Activated CD8-positive, alpha-beta memory T cell treated with anti-CD3 and anti-CD28 coated beads, Interleukin-2, amount 10 ng/mL, durations not matched to agents 7 days and 5 days (primary cell): ENCODE results near the gene CC2D2B. TPM values are rescaled to one million over a fixed set of nuclear protein-coding genes. Genes with fewer than 3 reads are reported as not detected.
A peak's percentile ranks its signal among the peaks of the same experiment; 100 is the strongest.

Experiments used
- ATAC-seq: fragments of 150-1000 bp; cut with Tn5 transposase; one replicate; pipeline ENCODE4 v1.10.0; 2021; ENCODE audit warnings: moderate library complexity
- CTCF ChIA-PET: fragments of 350-600 bp; sonication (Branson Sonifier 250); formaldehyde crosslinking; loops from one replicate; lab custom pipeline; 2021; ENCODE audit warnings: antibody characterized with exemption; lab: Charles Lee
- DNase-seq: peaks from one replicate; pipeline ENCODE4 v3.0.0-alpha.2; 2020
- H3K27ac Mint-ChIP-seq: one replicate; pipeline ENCODE4 v1.8.0; 2021; ENCODE audit warnings: mild to moderate bottlenecking, mixed read lengths
- H3K27me3 Mint-ChIP-seq: one replicate; pipeline ENCODE4 v1.8.0; 2021; ENCODE audit warnings: mixed read lengths
- H3K36me3 Mint-ChIP-seq: one replicate; pipeline ENCODE4 v1.8.0; 2021; ENCODE audit warnings: mild to moderate bottlenecking, mixed read lengths
- H3K4me1 Mint-ChIP-seq: one replicate; pipeline ENCODE4 v1.8.0; 2021; ENCODE audit warnings: mixed read lengths
- H3K4me3 Mint-ChIP-seq: one replicate; pipeline ENCODE4 v1.8.0; 2021; ENCODE audit warnings: mild to moderate bottlenecking, moderate library complexity, mixed read lengths
- H3K9me3 Mint-ChIP-seq: one replicate; pipeline ENCODE4 v1.8.0; 2022; ENCODE audit warnings: low read depth, mixed read lengths
- total RNA-seq, 2 experiments: library from RNA; stranded (reverse); gene quantifications; one replicate each; pipeline ENCODE4 v1.2.3, GENCODE V29; 2021

Gene CC2D2B
- total RNA-seq, 2 experiments from 2014 or later: 3.0 to 4.2 TPM

- H3K36me3 Mint-ChIP-seq: no peaks in the 10 kb centered on the region
- peaks cover 5% of the 10 kb centered on the region for H3K27me3 Mint-ChIP-seq
- peaks cover 2% of the 10 kb centered on the region for H3K4me1 Mint-ChIP-seq
- CTCF ChIA-PET: interaction anchor here (3.5 kb wide), 1 partner anchor 326 kb away, joined by 15 read pairs; no protein-coding TSS in a partner anchor
- H3K27ac Mint-ChIP-seq: no peak overlapping the region
- ATAC-seq (no peak), DNase-seq (no peak)
- no peaks in the 10 kb centered on the region for H3K9me3 Mint-ChIP-seq
- H3K4me3 Mint-ChIP-seq: no peak overlapping the region
Observed at GRCh38 chr10:96014473-96015102, 106.8 kb downstream of the CC2D2B start.

DNA sequence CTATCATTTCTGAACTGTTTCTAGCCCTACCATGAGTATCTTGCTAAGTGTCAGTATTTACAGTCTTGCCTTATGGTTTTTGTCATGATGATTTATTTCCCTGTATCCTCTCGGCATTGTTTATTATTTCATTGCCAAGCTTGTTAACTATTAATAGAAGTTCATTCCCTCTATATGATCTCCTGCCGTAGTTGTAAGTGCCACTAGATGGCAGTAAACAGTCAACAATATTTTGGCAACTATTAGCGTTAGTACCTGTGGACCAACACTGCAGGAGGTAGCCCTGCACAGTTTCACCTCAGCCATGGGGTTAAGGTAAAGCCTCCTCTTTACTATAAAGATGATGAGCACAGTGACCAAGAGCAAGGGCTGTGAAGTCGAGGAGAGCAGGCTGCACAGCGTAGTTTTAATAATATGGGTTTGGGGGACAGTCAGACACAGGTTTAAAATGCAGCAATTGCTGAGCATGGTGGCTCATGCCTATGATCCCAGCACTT, 109.5 kb downstream of the CC2D2B start:
- peaks cover 2% of the 10 kb centered on the region for H3K27me3 Mint-ChIP-seq
- ATAC-seq (peak; percentile 86), DNase-seq (peak; percentile 53)
- H3K4me3 Mint-ChIP-seq: no peak overlapping the region
- no peaks in the 10 kb centered on the region for H3K36me3 Mint-ChIP-seq
- H3K27ac Mint-ChIP-seq: no peak overlapping the region
- CTCF ChIA-PET: interaction anchor here (0.6 to 3.5 kb wide), 37 partner anchors 9 to 362 kb away, joined by 3 to 17 read pairs (median 3); partner anchors contain the start of genes CC2D2B, TCTN3 and ZNF518A
- no peaks in the 10 kb centered on the region for H3K9me3 Mint-ChIP-seq
- H3K4me1 Mint-ChIP-seq: peaks cover 2% of the 10 kb centered on the region

GRCh38 chr10:96021332-96021731, 113.6 kb downstream of the CC2D2B start:
- Mint-ChIP-seq H3K36me3 (no peaks in the 10 kb centered on the region), H3K4me1 (peaks cover 2% of the 10 kb centered on the region), H3K4me3 (no peak overlapping the region), H3K9me3 (no peaks in the 10 kb centered on the region), H3K27ac (no peak overlapping the region), H3K27me3 (no peaks in the 10 kb centered on the region)
- DNase-seq (no peak), ATAC-seq (no peak)
- CTCF ChIA-PET: no interaction called here

DNA sequence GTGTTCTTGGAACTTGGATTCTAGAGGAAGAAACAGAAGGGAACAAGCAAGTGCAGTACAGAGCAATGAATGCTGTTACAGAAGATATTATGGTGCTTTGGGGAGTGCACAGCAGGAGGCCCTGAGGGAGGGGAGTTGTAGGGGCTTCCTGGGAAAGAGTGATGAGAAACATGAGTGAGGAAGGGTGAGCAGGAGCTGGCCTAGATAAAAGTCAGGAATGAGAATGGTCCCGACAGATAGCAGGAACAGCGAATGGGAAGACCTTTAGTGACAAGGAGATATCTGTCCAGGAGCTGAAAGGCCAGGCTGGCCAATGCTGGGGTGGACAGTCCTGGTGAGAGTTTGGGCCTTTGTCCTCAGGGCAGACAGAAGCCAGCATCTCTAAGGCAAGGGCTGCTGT, 115.0 kb downstream of the CC2D2B start:
- H3K9me3 Mint-ChIP-seq: no peaks in the 10 kb centered on the region
- H3K4me3 Mint-ChIP-seq: no peak overlapping the region
- H3K27ac Mint-ChIP-seq: no peak overlapping the region
- no peaks in the 10 kb centered on the region for H3K27me3 Mint-ChIP-seq
- no peaks in the 10 kb centered on the region for H3K36me3 Mint-ChIP-seq
- DNase-seq: no peak
- CTCF ChIA-PET: interaction anchor here (1.3 kb wide), 1 partner anchor 37 kb away, joined by 3 read pairs; no protein-coding TSS in a partner anchor
- no peaks in the 10 kb centered on the region for H3K4me1 Mint-ChIP-seq
- ATAC-seq: no peak

DNA sequence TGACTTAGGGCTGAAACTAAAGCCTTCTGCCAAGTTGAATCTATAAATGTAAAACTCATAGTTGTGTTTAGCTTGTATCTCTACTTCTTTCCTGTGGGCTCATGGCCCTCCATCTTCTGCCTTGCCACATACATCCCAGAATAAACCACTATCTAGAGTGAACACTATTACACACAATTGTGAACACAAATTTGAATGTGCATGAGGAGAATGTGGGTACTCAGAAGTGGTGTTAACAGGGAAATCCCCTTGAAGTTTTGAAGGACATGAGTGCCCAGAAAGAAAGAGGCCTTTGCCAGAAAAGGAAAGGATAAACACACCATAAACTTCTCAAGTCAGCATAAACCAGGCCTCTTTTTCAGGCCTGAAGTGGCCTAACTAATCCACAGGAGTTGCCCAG, 115.4 kb downstream of the CC2D2B start:
- H3K9me3 Mint-ChIP-seq: no peaks in the 10 kb centered on the region
- no peaks in the 10 kb centered on the region for H3K27me3 Mint-ChIP-seq
- H3K4me3 Mint-ChIP-seq: no peak overlapping the region
- CTCF ChIA-PET: no interaction called here
- no peak overlapping the region for H3K27ac Mint-ChIP-seq
- H3K36me3 Mint-ChIP-seq: no peaks in the 10 kb centered on the region
- H3K4me1 Mint-ChIP-seq: no peaks in the 10 kb centered on the region
- no peak for ATAC-seq
- DNase-seq: no peak

GRCh38 chr10:96025566-96025965, 117.8 kb downstream of the CC2D2B start:
- CTCF ChIA-PET: interaction anchor here (1.9 kb wide), 1 partner anchor 204 kb away, joined by 5 read pairs; no protein-coding TSS in a partner anchor
- no peak for DNase-seq
- ATAC-seq: peak; percentile 45

GRCh38 chr10:96034625-96035024, 126.8 kb downstream of the CC2D2B start:
- no peak overlapping the region for H3K4me3 Mint-ChIP-seq
- peaks cover 15% of the 10 kb centered on the region for H3K27me3 Mint-ChIP-seq
- ATAC-seq (no peak), DNase-seq (no peak)
- no peaks in the 10 kb centered on the region for H3K9me3 Mint-ChIP-seq
- peaks cover 2% of the 10 kb centered on the region for H3K36me3 Mint-ChIP-seq
- no peak overlapping the region for H3K27ac Mint-ChIP-seq
- no peaks in the 10 kb centered on the region for H3K4me1 Mint-ChIP-seq
- CTCF ChIA-PET: interaction anchor here (0.8 kb wide), 1 partner anchor 18 kb away, joined by 3 read pairs; no protein-coding TSS in a partner anchor

More at GRCh38 chr10:96025566-96025965, 117.8 kb downstream of the CC2D2B start:
- Mint-ChIP-seq H3K27ac (no peak overlapping the region), H3K4me1 (no peaks in the 10 kb centered on the region), H3K27me3 (peaks cover 3% of the 10 kb centered on the region), H3K4me3 (no peak overlapping the region), H3K36me3 (no peaks in the 10 kb centered on the region), H3K9me3 (no peaks in the 10 kb centered on the region)

DNA sequence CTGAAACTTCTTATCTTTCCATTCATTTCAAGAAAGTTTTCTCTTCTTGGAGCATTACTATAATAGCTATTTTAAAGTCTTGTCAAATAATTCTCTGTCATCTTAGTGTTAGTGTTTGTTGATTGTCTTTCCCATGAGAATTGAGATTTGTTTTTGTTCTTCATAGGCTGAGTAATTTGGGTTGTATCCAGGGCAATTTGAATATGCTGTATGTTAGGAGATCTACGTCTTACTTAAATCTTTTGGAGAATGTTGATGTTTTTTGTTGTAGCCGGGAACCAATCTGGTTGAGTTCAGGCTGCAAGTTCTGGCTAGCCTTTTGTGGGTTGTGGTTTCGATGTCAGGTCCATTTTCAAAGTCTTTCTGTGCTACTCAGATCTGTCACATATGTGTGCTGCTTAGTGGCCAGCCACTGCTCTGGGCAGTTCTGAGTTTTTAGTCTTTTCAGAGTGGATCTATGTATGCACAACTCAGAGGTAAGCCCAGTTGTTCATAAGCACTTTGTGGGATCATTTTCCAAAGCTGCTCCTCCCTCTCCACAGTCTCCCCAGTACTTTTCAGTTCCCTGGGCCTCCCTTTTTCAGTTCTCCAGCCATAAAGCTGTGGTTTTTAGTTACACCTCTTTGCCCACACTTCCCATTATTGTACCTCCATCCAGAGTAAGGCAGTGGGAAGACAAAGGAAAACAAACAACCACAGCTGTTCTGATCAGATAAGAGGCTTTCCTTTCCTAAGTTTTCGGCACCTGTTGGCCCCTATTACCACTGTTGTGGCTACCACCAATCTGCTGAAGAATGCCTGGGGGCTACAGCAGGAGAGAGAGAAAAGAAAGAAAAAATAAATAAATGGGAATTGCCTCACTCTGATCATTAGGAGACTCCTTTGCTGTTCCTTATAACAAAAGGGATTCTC, 131.0 kb downstream of the CC2D2B start:
- no peak for ATAC-seq
- Mint-ChIP-seq H3K27me3 (peaks cover 13% of the 10 kb centered on the region), H3K9me3 (no peaks in the 10 kb centered on the region), H3K27ac (no peak overlapping the region), H3K4me3 (no peak overlapping the region), H3K36me3 (peaks cover 2% of the 10 kb centered on the region), H3K4me1 (peaks cover 6% of the 10 kb centered on the region)
- DNase-seq: no peak
- CTCF ChIA-PET: interaction anchor here (0.9 kb wide), 1 partner anchor 345 kb away, joined by 3 read pairs; the partner anchor contains the start of gene TCTN3

DNA sequence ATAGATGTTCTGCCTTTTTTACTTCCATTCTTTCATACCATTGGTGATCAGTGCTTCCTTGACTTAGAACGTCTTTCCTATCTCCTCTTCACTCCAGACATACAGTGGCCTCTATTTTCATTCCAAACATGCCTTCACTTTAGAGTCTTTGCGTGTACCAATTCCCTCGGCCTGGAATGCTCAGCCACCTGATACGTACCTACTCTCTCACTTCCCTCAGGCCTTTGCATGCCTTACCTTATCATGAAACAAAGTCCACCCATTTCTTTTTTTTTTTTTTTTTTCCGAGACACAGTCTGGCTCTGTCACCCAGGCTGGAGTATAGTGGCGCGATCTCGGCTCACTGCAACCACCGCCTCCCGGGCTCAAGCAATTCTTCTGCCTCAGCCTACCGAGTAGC, 133.4 kb downstream of the CC2D2B start:
- H3K27me3 Mint-ChIP-seq: peaks cover 13% of the 10 kb centered on the region
- H3K4me3 Mint-ChIP-seq: no peak overlapping the region
- ATAC-seq (no peak), DNase-seq (no peak)
- H3K4me1 Mint-ChIP-seq: peaks cover 23% of the 10 kb centered on the region
- H3K27ac Mint-ChIP-seq: no peak overlapping the region
- no peaks in the 10 kb centered on the region for H3K9me3 Mint-ChIP-seq
- peaks cover 5% of the 10 kb centered on the region for H3K36me3 Mint-ChIP-seq
- CTCF ChIA-PET: no interaction called here

DNA sequence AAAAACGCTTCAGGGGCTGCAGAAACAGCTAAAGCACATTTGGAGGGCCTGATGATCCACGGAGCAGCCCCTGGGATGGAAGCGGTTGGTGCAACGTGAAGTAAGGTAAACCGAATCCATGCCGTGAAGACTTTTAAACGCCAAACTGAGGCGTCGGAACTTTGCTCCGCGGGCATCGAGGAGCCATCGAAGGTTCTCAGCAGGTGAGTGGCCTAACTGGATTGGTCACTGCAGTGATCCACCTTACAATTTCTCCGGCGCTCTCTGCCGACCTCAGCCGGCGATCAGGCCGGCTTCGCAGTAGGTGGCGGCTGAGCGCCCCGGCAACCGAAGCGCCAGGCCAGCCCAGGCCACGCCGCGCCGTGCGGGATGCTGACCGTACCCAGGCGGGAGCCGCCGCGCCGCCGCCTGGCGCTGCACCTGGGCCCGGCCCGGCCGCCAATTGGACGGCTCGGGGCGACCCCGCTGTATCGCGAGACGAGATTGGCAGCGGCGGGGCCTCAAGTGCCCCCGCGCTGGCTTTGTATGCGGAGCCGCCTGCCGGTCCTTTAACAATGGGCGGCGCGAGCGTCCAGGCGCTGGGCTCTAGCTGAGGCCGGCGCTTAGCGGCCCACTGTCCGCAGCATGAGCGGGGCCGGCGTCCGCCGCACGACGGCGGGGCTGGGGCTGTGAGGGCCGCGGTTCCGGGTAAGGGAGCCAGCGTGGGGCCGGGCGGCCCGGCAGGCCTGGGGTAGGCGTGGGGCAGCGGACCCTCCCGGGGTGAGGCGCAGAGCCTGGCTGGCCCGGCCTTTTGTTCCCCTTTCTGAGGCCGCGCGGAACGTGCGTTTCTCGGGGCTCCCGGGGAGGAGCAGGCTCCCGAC, 135.5 kb downstream of the CC2D2B start, which contains the start of gene CCNJ:
CCNJ (plus strand) TSS at position 551 of the 860 bp plus-strand sequence. CDS start 811 bp downstream, outside the sequence.
- H3K27me3 Mint-ChIP-seq: peaks cover 4% of the 10 kb centered on the region
- ATAC-seq: peak; percentile 94
- no peaks in the 10 kb centered on the region for H3K9me3 Mint-ChIP-seq
- H3K4me3 Mint-ChIP-seq: peak within 1 kb of the TSS; percentile 89
- DNase-seq: peak; percentile 87
- CTCF ChIA-PET: interaction anchor here (1.0 kb wide), 3 partner anchors 17 to 332 kb away, joined by 3 read pairs; no protein-coding TSS in a partner anchor
- H3K27ac Mint-ChIP-seq: peak within 1 kb of the TSS; percentile 81
- H3K36me3 Mint-ChIP-seq: peaks cover 12% of the 10 kb centered on the region
- H3K4me1 Mint-ChIP-seq: peaks cover 41% of the 10 kb centered on the region

GRCh38 chr10:96043893-96044715, 136.3 kb downstream of the CC2D2B start:
- Mint-ChIP-seq H3K36me3 (peaks cover 12% of the 10 kb centered on the region), H3K27me3 (no peaks in the 10 kb centered on the region), H3K4me3 (peak overlapping the region; percentile 89), H3K4me1 (peaks cover 47% of the 10 kb centered on the region), H3K27ac (peak overlapping the region; percentile 81), H3K9me3 (no peaks in the 10 kb centered on the region)
- CTCF ChIA-PET: interaction anchor here (1.0 kb wide), 2 partner anchors 16 to 331 kb away, joined by 3 read pairs; no protein-coding TSS in a partner anchor
- DNase-seq: peak; percentile 66
- ATAC-seq: peak; percentile 48

- peak overlapping the region; percentile 38 for H3K27ac Mint-ChIP-seq
- no peak for DNase-seq
- CTCF ChIA-PET: no interaction called here
Observed at GRCh38 chr10:96044736-96045135, 137.0 kb downstream of the CC2D2B start.

More at GRCh38 chr10:96044736-96045135, 137.0 kb downstream of the CC2D2B start:
- no peak for ATAC-seq
- H3K4me1 Mint-ChIP-seq: peaks cover 49% of the 10 kb centered on the region
- H3K36me3 Mint-ChIP-seq: peaks cover 12% of the 10 kb centered on the region
- H3K9me3 Mint-ChIP-seq: no peaks in the 10 kb centered on the region
- H3K27me3 Mint-ChIP-seq: no peaks in the 10 kb centered on the region
- H3K4me3 Mint-ChIP-seq: peak overlapping the region; percentile 89
